ENCODE data around the gene ANO2.

ANO2 gene

GRCh38 chr12:5783289-5783920, 161.7 kb downstream of the ANO2 start:
- TF ChIP-seq TAF1 (IDR thresholded peaks at IDR 0.05; ENCODE audit: borderline replicate concordance, insufficient read depth, low read length): no peak
- TF ChIP-seq FOXP2 (optimal IDR thresholded peaks at IDR 0.05; ENCODE audit: borderline replicate concordance, extremely low read depth, extremely low read length, insufficient read depth): no peak
- TF ChIP-seq REST (IDR thresholded peaks at IDR 0.05; ENCODE audit: insufficient read depth in 1 of 2, low read depth in 2 of 2, low read length in 2 of 2): no peak
- TF ChIP-seq POLR2AphosphoS5 (IDR thresholded peaks at IDR 0.05; ENCODE audit: low read depth, low read length): no peak
- TF ChIP-seq SIN3A (IDR thresholded peaks at IDR 0.05; ENCODE audit: borderline replicate concordance, insufficient read depth, low read length): no peak

GRCh38 chr12:5780536-5780935, 164.5 kb downstream of the ANO2 start:
- TF ChIP-seq SIN3A (IDR thresholded peaks at IDR 0.05; ENCODE audit: borderline replicate concordance, insufficient read depth, low read length): no peak
- no peak for TF ChIP-seq REST (IDR thresholded peaks at IDR 0.05; ENCODE audit: insufficient read depth in 1 of 2, low read depth in 2 of 2, low read length in 2 of 2)
- no peak for TF ChIP-seq TAF1 (IDR thresholded peaks at IDR 0.05; ENCODE audit: borderline replicate concordance, insufficient read depth, low read length)
- no peak for TF ChIP-seq FOXP2 (optimal IDR thresholded peaks at IDR 0.05; ENCODE audit: borderline replicate concordance, extremely low read depth, extremely low read length, insufficient read depth)
- no peak for TF ChIP-seq POLR2AphosphoS5 (IDR thresholded peaks at IDR 0.05; ENCODE audit: low read depth, low read length)

- TF ChIP-seq FOXP2 (optimal IDR thresholded peaks at IDR 0.05; ENCODE audit: borderline replicate concordance, extremely low read depth, extremely low read length, insufficient read depth) (no peak), POLR2AphosphoS5 (IDR thresholded peaks at IDR 0.05; ENCODE audit: low read depth, low read length) (no peak)
Observed at GRCh38 chr12:5779401-5779800, 165.7 kb downstream of the ANO2 start.

- no peak for TF ChIP-seq TAF1 (IDR thresholded peaks at IDR 0.05; ENCODE audit: borderline replicate concordance, insufficient read depth, low read length)
- TF ChIP-seq FOXP2 (optimal IDR thresholded peaks at IDR 0.05; ENCODE audit: borderline replicate concordance, extremely low read depth, extremely low read length, insufficient read depth): no peak
- TF ChIP-seq REST (IDR thresholded peaks at IDR 0.05; ENCODE audit: insufficient read depth in 1 of 2, low read depth in 2 of 2, low read length in 2 of 2): no peak
- no peak for TF ChIP-seq SIN3A (IDR thresholded peaks at IDR 0.05; ENCODE audit: borderline replicate concordance, insufficient read depth, low read length)
- no peak for TF ChIP-seq POLR2AphosphoS5 (IDR thresholded peaks at IDR 0.05; ENCODE audit: low read depth, low read length)
Observed at GRCh38 chr12:5778821-5779220, 166.2 kb downstream of the ANO2 start.

GRCh38 chr12:5777451-5777850, 167.6 kb downstream of the ANO2 start:
- TF ChIP-seq REST (IDR thresholded peaks at IDR 0.05; ENCODE audit: insufficient read depth in 1 of 2, low read depth in 2 of 2, low read length in 2 of 2): no peak
- no peak for TF ChIP-seq POLR2AphosphoS5 (IDR thresholded peaks at IDR 0.05; ENCODE audit: low read depth, low read length)
- no peak for TF ChIP-seq FOXP2 (optimal IDR thresholded peaks at IDR 0.05; ENCODE audit: borderline replicate concordance, extremely low read depth, extremely low read length, insufficient read depth)
- TF ChIP-seq TAF1 (IDR thresholded peaks at IDR 0.05; ENCODE audit: borderline replicate concordance, insufficient read depth, low read length): no peak
- no peak for TF ChIP-seq SIN3A (IDR thresholded peaks at IDR 0.05; ENCODE audit: borderline replicate concordance, insufficient read depth, low read length)
